ENCODE results near the gene XRCC6. TPM values are rescaled to one million over a fixed set of nuclear protein-coding genes. Genes with fewer than 3 reads are reported as not detected.

Gene XRCC6
- total and polyA plus RNA-seq, 9 of the 15 experiments (the other 6 are each of a cell fraction or from before 2014, with no cell fraction given), result 151 to 440 (median 318) TPM

GRCh38 chr22:41661713-41662112 is 40.6 kb downstream of the XRCC6 start (continued):
- TF ChIP-seq E4F1 (CRISPR knock-in tag; IDR thresholded peaks at IDR 0.05; ENCODE audit: borderline replicate concordance), result no peak
- no peak for TF ChIP-seq JUND (IDR thresholded peaks at IDR 0.05; ENCODE audit: borderline replicate concordance, low read depth, low read length)
- TF ChIP-seq JUND (tag; IDR thresholded peaks at IDR 0.05; ENCODE audit: borderline replicate concordance, low read depth, low read length), result no peak
- TF ChIP-seq BRCA1 (IDR thresholded peaks at IDR 0.05), result no peak
- TF ChIP-seq BRCA1 (CRISPR knock-in tag; IDR thresholded peaks at IDR 0.05), result no peak
- no peak for TF ChIP-seq NCOA2 (IDR thresholded peaks at IDR 0.05; ENCODE audit: partially characterized antibody in 2 of 2)
- TF ChIP-seq CHD7 (IDR thresholded peaks at IDR 0.05; ENCODE audit: low read depth, low read length), result no peak
- TF ChIP-seq KLF16 (IDR thresholded peaks at IDR 0.05), result no peak
- no peak for TF ChIP-seq ZNF668 (CRISPR knock-in tag; IDR thresholded peaks at IDR 0.05)
- TF ChIP-seq RAD21 (CRISPR knock-in tag; conservative IDR thresholded peaks at IDR 0.05 in 1 of 2, IDR thresholded peaks at IDR 0.05 in 1 of 2), result no peak
- TF ChIP-seq STAT6 (CRISPR knock-in tag; IDR thresholded peaks at IDR 0.05), result no peak
- no peak for TF ChIP-seq CCNT2 (IDR thresholded peaks at IDR 0.05; ENCODE audit: borderline replicate concordance, extremely low read depth, insufficient read length, low read depth, low read length)

Data from K562 (cell line).